ENCODE results near the gene ANKLE2. TPM values are rescaled to one million over a fixed set of nuclear protein-coding genes. Genes with fewer than 3 reads are reported as not detected.
A peak's percentile ranks its signal among the peaks of the same experiment; 100 is the strongest.
"Not testable (repeated sequence)": the region's sequence is repeated elsewhere in the genome, so short reads cannot be mapped to it uniquely, and the experiment has no call there.

Gene ANKLE2
- total RNA-seq, 1 experiment from 2014 or later, result 80.3 TPM

DNA sequence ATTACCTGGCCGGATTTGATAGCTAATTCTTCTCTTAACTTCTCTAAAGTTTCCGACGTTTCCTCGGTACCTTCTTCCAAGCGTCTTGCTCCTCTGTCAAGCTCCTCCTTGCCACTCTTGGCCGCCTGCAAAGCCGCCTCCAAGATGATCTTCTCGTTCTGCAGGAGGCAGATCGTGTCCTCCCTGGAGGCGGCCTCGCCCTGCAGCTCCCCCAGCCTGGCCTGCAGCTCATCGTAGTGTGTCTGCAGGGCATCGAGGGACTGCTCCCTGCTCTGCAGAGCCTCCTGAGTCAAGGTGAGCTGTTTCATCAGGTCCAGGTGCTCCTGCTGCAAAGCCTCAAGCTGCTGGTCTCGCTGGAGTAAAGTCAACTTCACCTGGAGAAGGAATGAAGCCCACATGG is 34.2 kb upstream of the ANKLE2 start:
- no peaks in the 10 kb centered on the region for H3K27me3 ChIP-seq (ENCODE audit: insufficient read depth, low read length)
- no CpG with 5 or more reads among the region's 14 CpGs for WGBS (ENCODE audit: extremely low coverage, insufficient read length, low lambda C conversion rate)
- no peaks in the 10 kb centered on the region for H3K79me2 ChIP-seq (ENCODE audit: insufficient read depth, low read length)
- H3K18ac ChIP-seq (ENCODE audit: insufficient read length, low read depth, low read length), result no peak overlapping the region
- no peak overlapping the region for H3K56ac ChIP-seq (ENCODE audit: insufficient read length, low read depth, low read length)
- H3K14ac ChIP-seq (ENCODE audit: insufficient read depth, low read length), result no peak overlapping the region
- Mint-ChIP-seq H3K27me3 (ENCODE audit: low read depth) (no peaks in the 10 kb centered on the region; the same call in 1 of the 2 replicates), H3K4me3 (no peak overlapping the region), H3K4me1 (no peaks in the 10 kb centered on the region), H3K27ac (no peak overlapping the region), H3K36me3 (ENCODE audit: insufficient read depth in 1 of 3, low read depth in 3 of 3) (peaks cover 27 to 79% (median 66%) of the 10 kb centered on the region in 3 experiments), H3K9me3 (peaks cover 0 to 2% of the 10 kb centered on the region in 2 experiments; a peak in 1 of 5 replicates)
- peaks cover 2% of the 10 kb centered on the region for H4K20me1 ChIP-seq (ENCODE audit: control insufficient read depth, insufficient read depth, insufficient read length)
- H3K79me1 ChIP-seq (ENCODE audit: insufficient read depth, low read depth, low read length, poor library complexity, severe bottlenecking), result no peaks in the 10 kb centered on the region
- no peaks in the 10 kb centered on the region for H3K4me1 ChIP-seq (ENCODE audit: insufficient read depth, low read length)
- H2BK5ac ChIP-seq (ENCODE audit: insufficient read length, low read length), result no peak overlapping the region
- H2BK15ac ChIP-seq (ENCODE audit: low read depth, low read length), result no peak overlapping the region
- H4K5ac ChIP-seq (ENCODE audit: insufficient read length, low read depth, low read length), result no peak overlapping the region
- H3K4ac ChIP-seq (ENCODE audit: low read depth, low read length), result no peak overlapping the region
- no peak overlapping the region for H2BK20ac ChIP-seq (ENCODE audit: low read depth, low read length, poor library complexity, severe bottlenecking)
- H3K9me3 ChIP-seq (ENCODE audit: control insufficient read depth, low read depth, low read length), result no peaks in the 10 kb centered on the region
- H3K9ac ChIP-seq (ENCODE audit: extremely low read depth, insufficient read length, low read length), result no peak overlapping the region
- H3K4me2 ChIP-seq (ENCODE audit: insufficient read depth, insufficient read length, low read length), result no peak overlapping the region
- no peak overlapping the region for H2BK120ac ChIP-seq (ENCODE audit: low read depth, low read length, poor library complexity, severe bottlenecking)
- no peak overlapping the region for H3T11ph ChIP-seq (ENCODE audit: low read length)
- no peak overlapping the region for H3K27ac ChIP-seq (ENCODE audit: insufficient read length, low read depth, low read length)
- H2BK12ac ChIP-seq (ENCODE audit: insufficient read length, low read depth, low read length), result no peak overlapping the region
- no peaks in the 10 kb centered on the region for H3K23me2 ChIP-seq (ENCODE audit: insufficient read length, low read depth, low read length, poor library complexity, severe bottlenecking)
- TF ChIP-seq, protein P1, sequence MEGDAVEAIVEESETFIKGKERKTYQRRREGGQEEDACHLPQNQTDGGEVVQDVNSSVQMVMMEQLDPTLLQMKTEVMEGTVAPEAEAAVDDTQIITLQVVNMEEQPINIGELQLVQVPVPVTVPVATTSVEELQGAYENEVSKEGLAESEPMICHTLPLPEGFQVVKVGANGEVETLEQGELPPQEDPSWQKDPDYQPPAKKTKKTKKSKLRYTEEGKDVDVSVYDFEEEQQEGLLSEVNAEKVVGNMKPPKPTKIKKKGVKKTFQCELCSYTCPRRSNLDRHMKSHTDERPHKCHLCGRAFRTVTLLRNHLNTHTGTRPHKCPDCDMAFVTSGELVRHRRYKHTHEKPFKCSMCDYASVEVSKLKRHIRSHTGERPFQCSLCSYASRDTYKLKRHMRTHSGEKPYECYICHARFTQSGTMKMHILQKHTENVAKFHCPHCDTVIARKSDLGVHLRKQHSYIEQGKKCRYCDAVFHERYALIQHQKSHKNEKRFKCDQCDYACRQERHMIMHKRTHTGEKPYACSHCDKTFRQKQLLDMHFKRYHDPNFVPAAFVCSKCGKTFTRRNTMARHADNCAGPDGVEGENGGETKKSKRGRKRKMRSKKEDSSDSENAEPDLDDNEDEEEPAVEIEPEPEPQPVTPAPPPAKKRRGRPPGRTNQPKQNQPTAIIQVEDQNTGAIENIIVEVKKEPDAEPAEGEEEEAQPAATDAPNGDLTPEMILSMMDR (conservative IDR thresholded peaks at IDR 0.05), result no peak
- H2AK5ac ChIP-seq (ENCODE audit: insufficient read length, low read length), result no peak overlapping the region
- no peak overlapping the region for H2AFZ ChIP-seq (ENCODE audit: low read length)
- DNase-seq, result no peak
- H4K8ac ChIP-seq (replicated peaks; ENCODE audit: insufficient read length, low read depth, low read length), result no peak overlapping the region
- H4K91ac ChIP-seq (ENCODE audit: insufficient read length, low read depth, low read length), result no peak overlapping the region
- no peak overlapping the region for H3K23ac ChIP-seq (ENCODE audit: insufficient read length, low read depth, low read length)

DNA sequence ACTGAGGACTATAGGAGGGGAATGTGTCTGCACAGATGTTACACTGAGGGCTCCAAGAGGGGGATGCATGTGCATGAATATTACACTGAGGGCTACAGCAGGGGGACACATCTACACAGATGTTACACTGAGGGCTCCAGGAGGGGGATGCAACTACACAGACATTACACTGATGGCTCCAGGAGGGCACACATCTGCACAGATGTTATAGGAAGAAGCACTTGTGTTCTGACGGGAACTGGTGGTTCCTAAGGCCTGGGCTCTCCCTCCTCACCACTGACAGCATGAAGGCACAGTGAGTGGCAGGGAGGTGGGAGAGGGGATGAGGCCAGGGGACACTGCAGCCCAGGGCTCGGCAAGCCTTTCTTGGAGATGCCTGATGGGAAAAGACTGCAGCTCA is 30.3 kb upstream of the ANKLE2 start:
- not testable (repeated sequence) for H3K79me2 ChIP-seq (ENCODE audit: insufficient read depth, low read length); H2BK12ac ChIP-seq (ENCODE audit: insufficient read length, low read depth, low read length); H2AFZ ChIP-seq (ENCODE audit: low read length); H3K23ac ChIP-seq (ENCODE audit: insufficient read length, low read depth, low read length); H3K14ac ChIP-seq (ENCODE audit: insufficient read depth, low read length); H3K4me1 Mint-ChIP-seq; H2BK5ac ChIP-seq (ENCODE audit: insufficient read length, low read length); H4K20me1 ChIP-seq (ENCODE audit: control insufficient read depth, insufficient read depth, insufficient read length); H3K27me3 ChIP-seq (ENCODE audit: insufficient read depth, low read length); H3K4ac ChIP-seq (ENCODE audit: low read depth, low read length); H2BK20ac ChIP-seq (ENCODE audit: low read depth, low read length, poor library complexity, severe bottlenecking); H3K9me3 ChIP-seq (ENCODE audit: control insufficient read depth, low read depth, low read length); H2AK5ac ChIP-seq (ENCODE audit: insufficient read length, low read length); H3K56ac ChIP-seq (ENCODE audit: insufficient read length, low read depth, low read length); H3K27ac ChIP-seq (ENCODE audit: insufficient read length, low read depth, low read length); H4K5ac ChIP-seq (ENCODE audit: insufficient read length, low read depth, low read length); H3K9ac ChIP-seq (ENCODE audit: extremely low read depth, insufficient read length, low read length); H3K9me3 Mint-ChIP-seq; H3K4me1 ChIP-seq (ENCODE audit: insufficient read depth, low read length); H3K4me2 ChIP-seq (ENCODE audit: insufficient read depth, insufficient read length, low read length); DNase-seq; H3K4me3 Mint-ChIP-seq; H2BK120ac ChIP-seq (ENCODE audit: low read depth, low read length, poor library complexity, severe bottlenecking); H2BK15ac ChIP-seq (ENCODE audit: low read depth, low read length); H3K79me1 ChIP-seq (ENCODE audit: insufficient read depth, low read depth, low read length, poor library complexity, severe bottlenecking); H3T11ph ChIP-seq (ENCODE audit: low read length); H4K8ac ChIP-seq (replicated peaks; ENCODE audit: insufficient read length, low read depth, low read length); H3K27me3 Mint-ChIP-seq (ENCODE audit: low read depth); H4K91ac ChIP-seq (ENCODE audit: insufficient read length, low read depth, low read length); H3K18ac ChIP-seq (ENCODE audit: insufficient read length, low read depth, low read length); H3K23me2 ChIP-seq (ENCODE audit: insufficient read length, low read depth, low read length, poor library complexity, severe bottlenecking)
- no CpG with 5 or more reads among the region's 2 CpGs for WGBS (ENCODE audit: extremely low coverage, insufficient read length, low lambda C conversion rate)
- peak overlapping the region in 1 of 3 experiments; percentile 48; a peak in 1 of 7 replicates for H3K27ac Mint-ChIP-seq
- peaks cover 41 to 76% (median 60%) of the 10 kb centered on the region in 3 experiments for H3K36me3 Mint-ChIP-seq (ENCODE audit: insufficient read depth in 1 of 3, low read depth in 3 of 3)
